ENCODE data around the gene TAF1C.

- TF ChIP-seq ZSCAN29 (IDR thresholded peaks at IDR 0.05) (no peak), RELA (IDR thresholded peaks at IDR 0.05; ENCODE audit: borderline replicate concordance, partially characterized antibody) (no peak), CTCF (IDR thresholded peaks at IDR 0.05 in 2 of 3, conservative IDR thresholded peaks at IDR 0.05 in 1 of 3; ENCODE audit: control insufficient read depth in 2 of 3, extremely low read depth in 1 of 3, insufficient read depth in 1 of 3, low read depth in 3 of 3, low read length in 3 of 3) (no peak), POLR2AphosphoS2 (IDR thresholded peaks at IDR 0.05; ENCODE audit: low read depth, low read length) (no peak), ATF7 (IDR thresholded peaks at IDR 0.05; ENCODE audit: low read depth) (no peak), ZBTB4 (CRISPR knock-in tag; IDR thresholded peaks at IDR 0.05) (no peak), JUND (IDR thresholded peaks at IDR 0.05; ENCODE audit: low read depth, low read length) (no peak), FOXK2 (IDR thresholded peaks at IDR 0.05) (no peak), CEBPB (IDR thresholded peaks at IDR 0.05; ENCODE audit: borderline replicate concordance in 1 of 2, low read depth in 2 of 2, low read length in 2 of 2) (no peak), IRF3 (IDR thresholded peaks at IDR 0.05) (no peak), HCFC1 (IDR thresholded peaks at IDR 0.05; ENCODE audit: low read length) (no peak), E4F1 (IDR thresholded peaks at IDR 0.05; ENCODE audit: borderline replicate concordance, partially characterized antibody) (no peak)
Measured at GRCh38 chr16:84178146-84178765, 8.6 kb downstream of the TAF1C start.
